SW480 (cell line): ENCODE measurements around the gene MCAT.
"Not testable (repeated sequence)": the region's sequence is repeated elsewhere in the genome, so short reads cannot be mapped to it uniquely, and the experiment has no call there.

Experiments used
- DNase-seq: peaks from one replicate; pipeline ENCODE4 v3.0.0-alpha.2; 2016; ENCODE audit warnings: low spot score

MCAT gene

DNA sequence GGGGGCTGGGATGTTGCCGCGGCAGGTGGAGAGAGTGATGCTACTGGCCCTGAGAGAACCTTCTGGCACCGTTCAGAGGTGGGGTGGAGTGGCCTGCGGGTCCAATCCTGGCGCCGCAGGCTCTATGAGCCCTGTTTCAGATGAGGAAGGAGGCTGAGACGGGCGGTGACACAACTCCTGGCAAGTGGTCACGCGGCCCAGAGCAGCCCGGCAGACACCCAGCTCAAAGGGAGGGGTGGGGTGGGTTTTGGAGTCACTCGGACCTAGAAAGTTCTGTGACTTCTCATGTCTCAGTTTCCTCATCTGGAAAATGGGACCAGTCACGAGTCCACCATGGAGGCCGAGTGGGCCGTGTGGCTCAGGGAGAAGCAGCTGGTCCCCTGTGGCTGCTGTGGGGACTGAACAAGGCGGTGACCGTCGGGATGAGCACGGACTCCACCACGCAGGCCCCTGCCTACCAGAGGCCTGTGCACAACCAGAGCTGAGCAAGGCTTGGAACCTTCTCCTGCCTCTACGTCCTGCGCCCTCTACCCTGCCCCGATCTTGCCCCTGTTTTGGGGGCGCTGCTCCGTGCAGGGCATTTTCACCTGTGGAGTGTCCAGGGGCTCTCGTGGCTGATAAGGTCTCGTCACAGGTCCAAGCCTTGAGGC lies 11.8 kb upstream of the MCAT start:
- DNase-seq, result no peak

DNA sequence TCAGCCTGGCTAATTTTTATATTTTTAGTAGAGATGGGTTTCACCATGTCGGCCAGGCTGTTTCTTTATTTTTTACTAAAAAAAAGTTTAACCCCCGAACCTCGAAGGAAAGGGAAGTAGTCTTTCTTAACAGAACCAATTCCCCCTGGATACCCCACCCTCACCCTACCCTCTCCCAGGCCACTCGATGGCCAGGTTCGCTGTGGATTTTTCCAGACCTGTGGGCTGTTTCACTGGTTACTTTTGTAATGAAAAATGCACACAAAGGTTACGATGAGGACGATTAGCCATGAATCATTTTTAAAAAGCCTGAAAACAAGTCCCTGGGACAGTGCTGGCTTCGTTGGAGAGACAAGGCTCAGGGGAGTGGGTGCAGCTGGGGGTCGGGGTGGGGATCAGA lies 10.7 kb upstream of the MCAT start:
- DNase-seq, result no peak

DNA sequence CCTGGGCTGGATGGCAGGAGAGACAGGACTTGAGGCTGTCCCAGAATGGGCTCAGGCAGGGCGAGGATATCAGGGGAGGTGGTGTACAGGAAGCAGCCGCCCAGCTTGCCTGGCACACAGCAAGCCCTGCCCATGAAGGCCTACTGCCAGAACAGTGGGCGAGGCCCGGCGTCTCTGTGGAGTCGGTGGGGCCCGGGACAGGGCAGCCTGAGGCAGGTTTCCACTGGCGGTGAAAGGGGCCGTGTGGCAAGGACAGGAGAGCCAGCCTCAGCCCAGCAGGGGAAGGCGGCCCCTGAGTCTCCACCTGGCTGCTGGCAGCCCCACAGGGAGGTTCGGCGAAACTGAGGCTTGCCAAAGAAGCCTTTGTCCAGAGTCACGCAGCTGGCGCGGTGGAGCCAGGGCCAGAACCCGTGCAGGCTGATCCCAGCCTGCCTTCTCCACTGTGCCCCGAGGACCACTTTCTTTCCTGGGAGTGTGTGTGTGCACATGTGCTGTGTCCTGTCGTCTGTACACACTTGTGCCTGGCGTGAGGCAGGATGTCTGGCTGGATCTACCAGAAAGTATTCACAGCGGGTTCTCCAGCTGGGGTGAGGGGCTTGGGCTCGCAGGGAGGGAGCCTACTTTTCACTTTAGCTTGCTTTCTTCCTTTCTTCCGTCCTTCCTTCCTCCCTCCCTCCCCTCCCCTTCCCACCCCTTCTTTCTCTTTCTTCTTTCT lies 9.3 kb upstream of the MCAT start:
- DNase-seq, result peak; percentile 59

DNA sequence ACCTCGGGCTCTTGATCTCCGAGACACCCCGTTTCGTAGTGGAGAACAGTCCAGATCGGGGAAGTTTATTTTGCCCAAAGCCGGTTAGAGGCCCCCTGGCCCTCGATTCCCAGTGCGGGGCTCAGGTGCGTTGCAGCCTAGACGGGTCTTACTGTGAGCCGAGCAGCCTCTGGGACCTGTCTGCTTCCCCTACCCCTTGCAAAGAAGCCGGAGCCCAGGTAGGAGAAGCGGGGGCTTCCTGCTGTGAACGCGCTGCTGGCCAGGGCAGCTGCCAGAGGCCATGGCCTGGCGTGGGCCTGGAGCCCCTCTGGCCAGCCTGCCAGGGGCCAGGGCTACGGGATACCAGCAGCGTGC lies 8.8 kb upstream of the MCAT start:
- DNase-seq, result no peak

DNA sequence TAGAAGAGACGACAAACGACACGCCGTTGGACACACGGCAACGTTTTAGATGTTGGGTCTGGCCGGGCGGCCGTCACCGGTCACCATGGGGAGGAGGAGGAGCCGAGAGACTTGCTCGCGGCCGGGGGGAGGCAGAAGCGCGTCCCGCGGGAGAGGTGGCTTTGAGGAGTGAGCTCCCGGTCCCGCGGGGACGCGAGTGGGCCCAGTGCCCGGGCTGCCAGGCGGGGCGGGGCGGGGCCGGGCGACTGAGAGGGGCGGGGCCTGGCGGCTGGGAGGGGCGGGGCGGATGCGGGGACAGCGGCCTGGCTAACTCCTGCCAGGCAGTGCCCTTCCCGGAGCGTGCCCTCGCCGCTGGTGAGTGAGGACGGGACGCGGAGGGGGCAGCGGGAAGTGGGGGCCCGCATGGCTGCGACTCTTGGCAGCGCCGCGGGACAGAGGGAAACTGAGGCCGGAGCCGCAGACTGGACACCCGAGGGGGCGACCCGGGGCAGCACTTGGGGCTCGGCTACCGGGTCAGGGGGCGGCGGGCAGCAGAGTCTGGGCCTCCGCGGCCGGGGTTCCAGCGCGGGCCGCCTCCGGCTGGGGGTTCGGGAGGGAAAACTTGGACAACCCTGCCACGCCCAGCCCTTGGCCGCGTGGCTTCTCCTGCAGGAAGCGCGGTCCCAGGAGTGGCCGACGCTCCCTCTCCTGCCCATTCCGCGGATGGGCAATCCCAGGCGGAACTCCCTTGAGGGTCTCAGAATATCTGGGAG lies 8.2 kb upstream of the MCAT start, which contains the start of gene TSPO:
Gene TSPO (plus strand): TSS at position 309 of the 752 bp plus-strand sequence. CDS start 7,680 bp downstream, outside the sequence.
- DNase-seq, result no peak

DNA sequence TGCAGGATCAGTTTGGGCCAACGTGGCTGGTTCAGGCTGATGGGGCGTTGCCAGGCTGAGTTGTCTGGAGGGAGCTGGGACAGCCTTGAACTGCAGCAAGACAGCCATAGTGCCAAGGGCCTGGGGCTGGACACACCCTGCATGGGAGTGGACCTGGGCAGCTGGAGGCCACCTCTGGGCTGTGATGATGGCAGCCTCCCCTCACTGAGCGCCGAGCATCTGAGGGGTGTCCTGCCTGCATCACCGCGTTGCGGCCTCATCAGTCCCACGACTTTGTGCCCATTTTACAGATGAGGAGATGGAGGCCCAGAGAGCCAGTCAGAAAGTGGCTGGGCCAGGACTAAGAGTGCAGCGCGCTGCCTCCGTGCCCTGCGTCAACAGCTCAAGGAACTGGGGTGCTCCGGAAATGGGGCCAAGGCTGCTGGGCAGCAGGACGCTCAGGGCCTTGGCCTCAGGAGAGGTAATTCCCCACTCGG lies 7.6 kb upstream of the MCAT start:
- no peak for DNase-seq

DNA sequence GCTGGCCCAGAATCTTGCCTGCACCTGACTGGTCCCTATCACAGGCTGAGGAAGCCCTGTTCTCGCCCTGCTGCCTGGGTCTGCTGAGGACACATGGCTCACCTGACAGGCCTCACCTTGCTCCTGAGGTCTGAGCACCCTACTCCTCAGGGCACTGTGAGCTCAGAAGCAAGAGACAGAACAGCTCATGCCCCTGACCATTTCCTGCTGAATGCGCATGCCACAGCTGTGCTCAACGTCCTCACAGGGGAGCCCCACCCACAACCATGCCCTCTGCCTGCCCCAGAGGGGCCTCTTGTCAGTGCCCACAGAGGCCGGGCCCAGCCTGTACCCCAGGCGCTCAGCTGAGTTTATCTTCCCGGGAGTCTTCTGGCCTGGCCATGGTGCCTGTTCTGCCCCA lies 5.4 kb upstream of the MCAT start:
- no peak for DNase-seq

DNA sequence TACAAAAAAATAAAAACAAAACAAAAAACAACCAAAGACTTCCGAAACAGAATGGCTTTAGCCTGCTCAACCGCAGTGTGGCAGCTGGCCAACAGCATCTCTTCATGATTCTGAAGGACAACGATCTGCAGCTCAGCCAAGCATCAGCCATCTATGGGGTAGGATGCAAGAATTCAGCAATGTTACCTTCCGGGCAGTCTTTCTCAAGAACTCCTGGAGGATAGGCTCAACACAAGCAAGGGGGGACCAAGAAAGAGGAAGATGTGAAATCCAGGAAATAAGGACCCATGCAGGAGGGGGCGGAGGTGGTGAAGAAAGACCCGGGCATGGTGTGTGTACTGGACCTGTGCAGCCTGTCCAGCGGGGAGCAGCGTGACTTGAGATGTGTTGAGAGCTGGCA lies 4.6 kb upstream of the MCAT start:
- DNase-seq, result no peak

DNA sequence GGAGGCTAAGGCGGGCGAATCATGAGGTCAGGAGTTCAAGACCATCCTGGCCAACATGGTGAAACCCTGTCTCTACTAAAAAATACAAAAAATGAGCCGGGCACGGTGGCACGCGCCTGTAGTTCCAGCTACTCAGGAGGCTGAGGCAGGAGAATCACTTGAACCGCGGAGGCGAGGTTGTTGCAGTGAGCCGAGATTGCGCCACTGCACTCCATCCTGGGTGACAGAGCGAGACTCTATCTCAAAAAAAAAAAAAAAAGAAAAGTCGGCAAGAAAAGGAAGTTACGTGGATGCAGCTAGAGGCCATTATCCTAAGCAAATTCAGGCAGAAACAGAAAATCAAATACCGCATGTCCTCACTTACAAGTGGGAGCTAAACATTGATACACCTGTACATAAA lies 3.1 kb upstream of the MCAT start:
- DNase-seq, result not testable (repeated sequence)

DNA sequence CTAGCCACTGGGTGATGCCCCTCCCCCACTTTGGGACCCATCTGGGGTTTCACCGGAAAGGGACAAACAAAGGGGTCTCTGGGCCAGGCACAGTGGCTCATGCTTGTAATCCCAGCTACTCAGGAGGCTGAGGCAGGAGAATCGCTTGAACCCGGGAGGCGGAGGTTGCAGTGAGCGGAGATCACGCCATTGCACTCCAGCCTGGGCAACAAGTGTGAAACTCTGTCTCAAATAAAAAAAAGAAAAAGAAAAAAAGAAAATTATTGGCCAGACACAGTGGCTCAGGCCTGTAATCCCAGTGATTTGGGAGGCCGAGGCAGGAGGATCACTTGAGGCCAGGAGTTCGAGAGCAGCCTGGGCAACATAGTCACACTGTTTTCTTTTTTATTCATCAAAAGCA lies 2.2 kb upstream of the MCAT start:
- not testable (repeated sequence) for DNase-seq

DNA sequence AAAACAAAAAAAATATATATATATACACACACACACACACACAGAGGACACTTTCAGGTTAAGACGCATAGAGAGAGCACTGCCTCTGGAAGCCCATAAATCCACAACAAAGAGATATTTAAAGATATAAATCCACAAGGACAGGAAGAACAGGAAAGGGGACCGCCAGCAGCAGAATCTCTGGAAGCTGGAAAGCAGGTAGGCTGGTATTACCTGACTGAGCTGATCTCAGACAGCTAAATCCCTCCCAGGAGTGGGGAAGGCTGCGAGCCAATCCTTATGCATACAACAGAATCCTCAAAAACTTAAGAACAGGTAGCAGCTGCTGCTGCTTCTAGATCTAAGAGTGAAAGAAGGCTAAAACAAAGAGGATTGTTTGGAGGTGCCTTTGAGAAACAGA lies 1.8 kb upstream of the MCAT start:
- no peak for DNase-seq

DNA sequence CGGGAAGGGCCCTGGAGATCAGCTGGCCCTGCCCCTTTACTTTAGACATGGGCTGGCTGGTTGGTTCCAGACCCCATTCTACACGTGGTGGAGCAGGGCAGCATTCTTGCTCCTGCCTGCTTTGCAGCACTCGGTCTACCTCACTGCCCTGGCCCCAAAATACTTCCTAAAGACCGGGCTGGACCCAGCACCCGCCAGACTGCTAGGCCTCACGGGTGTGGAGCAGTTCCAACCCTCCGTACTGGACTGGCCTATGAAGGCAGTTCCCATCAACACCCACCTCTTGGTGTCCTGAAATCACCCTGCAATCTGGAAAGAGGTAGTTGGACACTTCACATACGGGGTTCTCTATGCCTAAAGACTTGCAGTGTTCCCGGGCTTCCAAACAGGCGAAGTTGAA lies 6.4 kb downstream of the MCAT start:
- DNase-seq, result no peak

DNA sequence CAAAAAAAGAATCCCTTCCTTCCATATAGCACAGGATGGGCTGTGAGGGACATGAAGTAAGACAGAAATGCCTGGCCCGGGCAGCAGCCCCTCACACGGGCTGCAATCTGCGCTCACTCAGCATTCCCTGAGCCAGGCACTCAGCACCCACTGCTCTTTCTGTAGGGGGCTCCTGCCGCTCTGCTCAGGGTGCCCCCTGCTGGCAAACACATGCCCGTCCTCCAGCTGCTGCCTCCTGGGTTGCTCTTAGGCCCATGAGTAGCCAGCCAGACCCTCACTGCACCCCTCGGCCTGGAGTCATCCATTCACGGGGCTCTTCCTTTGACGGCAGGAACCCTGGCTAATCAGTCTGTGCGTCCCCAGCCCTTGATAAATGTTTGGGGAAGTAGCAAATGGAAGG lies 6.9 kb downstream of the MCAT start:
- DNase-seq, result no peak

DNA sequence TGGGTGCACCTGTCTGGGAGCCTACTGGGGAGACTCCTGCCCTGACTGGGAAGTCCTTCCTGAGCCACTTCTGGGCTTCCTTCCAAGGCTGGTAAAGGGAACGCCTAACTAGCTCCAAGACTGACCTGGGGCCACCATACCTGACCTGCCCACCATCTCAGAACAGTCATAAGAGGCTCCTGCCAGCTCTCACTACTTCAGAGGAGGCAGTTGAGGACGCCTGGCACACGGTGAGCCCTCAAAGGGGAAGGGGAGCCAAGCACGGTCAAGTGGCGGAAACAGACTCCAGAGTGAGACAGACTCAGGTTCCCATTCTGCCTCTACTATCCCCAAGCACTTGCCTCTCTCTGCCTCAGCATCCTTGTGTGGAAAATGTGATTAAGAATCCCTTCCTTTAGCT lies 7.6 kb downstream of the MCAT start:
- no peak for DNase-seq

DNA sequence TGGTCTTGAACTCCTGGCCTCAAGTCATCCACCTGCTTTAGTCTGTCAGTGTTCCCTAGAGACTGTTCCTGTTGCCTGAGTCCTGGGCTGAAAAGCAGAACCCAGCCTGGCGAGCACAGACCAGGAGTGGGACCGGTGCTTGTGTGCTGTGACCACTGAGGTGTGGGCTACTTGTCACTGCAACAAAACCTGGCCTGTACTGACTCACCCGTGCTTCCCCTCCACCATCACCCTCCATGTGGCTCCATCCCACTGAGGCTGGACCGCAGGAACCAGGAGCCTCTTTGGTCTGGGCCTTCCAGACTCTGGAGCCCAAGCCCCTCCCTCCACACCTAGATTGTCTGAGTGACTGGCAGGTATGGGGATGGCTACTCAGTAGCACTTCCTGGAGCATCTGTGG lies 8.6 kb downstream of the MCAT start:
- DNase-seq, result no peak

DNA sequence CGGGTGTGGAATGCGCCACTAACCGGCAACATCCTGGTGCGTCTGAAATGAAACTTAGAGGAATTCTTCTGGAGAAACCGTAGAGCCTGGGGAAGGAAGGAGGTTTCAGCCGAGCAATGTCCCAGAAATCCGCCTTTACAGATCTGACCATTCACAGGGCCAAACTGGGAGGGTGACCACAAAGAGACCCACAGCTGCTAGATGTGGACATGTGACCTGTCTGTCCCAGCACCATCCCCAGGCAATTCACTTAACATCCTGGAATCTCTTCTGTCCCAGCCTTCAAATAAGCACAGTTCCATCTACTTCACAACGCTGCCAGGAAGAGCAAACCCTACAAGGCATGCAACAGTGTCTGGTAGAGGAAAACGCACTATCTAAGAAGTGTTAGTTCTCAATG lies 9.8 kb downstream of the MCAT start:
- DNase-seq, result no peak

DNA sequence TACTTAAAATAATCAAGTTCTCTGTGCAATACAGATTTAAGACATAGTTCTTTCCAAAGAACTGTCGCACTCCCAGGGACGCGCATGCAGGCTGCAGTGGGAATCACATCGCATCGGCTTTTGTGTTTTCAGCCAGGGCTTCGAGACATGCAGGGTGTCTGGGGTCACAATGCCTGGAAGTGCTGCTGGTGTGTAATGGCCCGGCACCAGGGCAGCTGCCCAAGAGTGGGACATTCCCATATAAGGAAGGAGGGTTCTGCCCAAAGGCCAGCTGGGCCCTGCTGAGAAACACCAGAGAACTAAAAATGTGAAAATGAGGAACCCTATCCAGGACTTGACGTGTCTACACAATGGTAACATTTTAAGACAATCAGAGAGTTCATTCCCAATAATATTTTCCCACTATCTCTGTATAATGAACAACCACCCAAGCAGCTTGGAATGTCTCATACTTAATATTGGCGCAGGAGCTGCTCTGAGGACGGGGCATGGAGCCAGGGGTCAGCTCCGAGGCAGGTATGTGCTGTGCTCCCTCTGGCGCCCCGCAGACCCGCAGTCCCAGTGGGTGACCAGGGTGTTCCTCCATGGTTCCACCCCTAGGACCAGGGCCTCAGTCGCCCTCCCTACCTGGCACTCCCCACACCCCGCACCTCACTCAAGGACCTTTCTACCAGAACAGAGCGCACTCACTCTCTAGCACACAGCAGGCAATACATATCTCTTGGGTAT lies 11.3 kb downstream of the MCAT start:
- DNase-seq, result no peak

DNA sequence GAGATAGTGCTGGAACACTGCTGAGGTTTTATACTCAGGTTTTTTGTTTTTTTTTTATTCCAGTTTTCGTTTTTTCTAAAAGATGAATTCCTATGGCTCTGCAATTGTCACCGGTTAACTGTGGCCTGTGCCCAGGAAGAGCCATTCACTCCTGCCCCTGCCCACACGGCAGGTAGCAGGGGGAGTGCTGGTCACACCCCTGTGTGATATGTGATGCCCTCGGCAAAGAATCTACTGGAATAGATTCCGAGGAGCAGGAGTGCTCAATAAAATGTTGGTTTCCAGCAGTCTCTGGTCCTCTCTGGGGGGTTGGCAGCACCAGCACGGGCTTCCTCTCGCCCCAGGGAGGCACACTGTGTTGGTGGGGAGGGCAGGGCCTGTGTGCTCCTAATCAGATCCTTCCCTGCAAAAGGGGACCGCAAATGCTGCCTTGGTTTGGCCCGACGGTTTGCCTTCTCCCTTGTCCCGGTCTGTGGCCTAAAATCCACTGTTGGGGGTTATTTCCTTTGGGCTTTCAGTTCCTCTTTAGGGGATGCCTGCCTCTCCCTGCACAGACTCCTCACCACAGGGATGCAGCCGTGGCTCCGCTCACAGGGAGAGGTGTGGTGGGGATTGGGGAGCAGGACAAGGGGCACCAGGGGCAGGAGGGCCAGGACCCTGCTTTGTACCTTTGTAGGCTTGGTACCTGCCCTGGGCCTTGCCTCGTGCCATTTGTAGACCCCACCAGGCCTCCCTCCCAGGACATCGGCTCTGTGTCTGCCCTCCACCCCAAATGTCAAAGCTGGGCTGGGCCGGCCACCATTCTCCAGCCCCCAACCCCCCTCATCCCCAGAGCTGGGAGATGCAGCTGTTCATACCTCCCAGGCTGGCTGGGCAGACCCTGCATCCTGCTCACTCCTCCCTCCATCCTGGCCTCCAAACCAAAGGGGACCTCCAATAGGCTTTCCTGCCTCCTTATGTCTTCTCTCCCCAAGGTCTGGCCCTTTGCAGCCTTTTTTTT lies 13.5 kb downstream of the MCAT start:
- peak; percentile 62 for DNase-seq

DNA sequence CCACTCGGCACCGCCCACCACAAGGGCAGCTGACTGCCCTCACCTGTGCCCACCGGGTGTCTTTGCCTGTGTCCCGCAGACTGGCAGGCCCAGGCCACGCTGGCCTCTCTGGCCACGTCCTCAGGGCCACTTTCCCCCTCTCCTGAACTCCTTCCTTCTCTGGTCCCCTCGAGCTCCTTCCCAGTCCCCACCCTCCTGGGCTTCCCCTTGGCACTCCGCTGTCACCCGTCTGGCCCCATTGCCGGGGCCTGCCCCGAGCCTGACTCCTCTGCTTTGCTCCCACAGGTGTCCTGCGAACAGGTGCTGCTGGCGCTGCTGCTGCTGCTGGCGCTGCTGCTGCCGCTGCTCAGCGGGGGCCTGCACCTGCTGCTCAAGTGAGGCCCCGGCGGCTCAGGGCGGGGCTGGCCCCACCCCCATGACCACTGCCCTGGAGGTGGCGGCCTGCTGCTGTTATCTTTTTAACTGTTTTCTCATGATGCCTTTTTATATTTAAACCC lies 14.2 kb downstream of the MCAT start:
- DNase-seq, result peak; percentile 77

DNA sequence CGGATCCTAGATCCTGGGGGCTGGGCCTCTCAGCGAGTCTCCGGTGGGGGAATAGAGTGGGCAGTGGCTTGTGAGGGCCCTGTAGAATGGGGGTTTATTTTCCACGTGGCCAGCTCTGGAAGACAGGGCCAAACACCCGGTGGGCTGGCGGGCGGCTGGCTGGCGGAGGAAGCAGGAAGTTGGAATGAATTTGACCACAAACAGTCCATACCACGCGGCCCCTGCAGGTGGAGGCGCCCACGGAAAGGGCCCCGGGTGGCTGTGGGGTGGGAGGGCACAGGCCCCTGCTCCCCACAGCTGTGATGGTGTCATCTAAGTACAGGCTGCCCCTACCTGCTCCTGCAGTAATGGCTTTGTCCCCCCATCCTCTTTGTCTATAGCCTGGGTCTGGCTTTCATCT lies 15.1 kb downstream of the MCAT start:
- no peak for DNase-seq
